Prostate gland (tissue), 2 donors: ENCODE data around the gene MRC1. TPM values are rescaled to one million over a fixed set of nuclear protein-coding genes. Genes with fewer than 3 reads are reported as not detected.

Experiments used
- DNase-seq: peaks from one replicate; pipeline ENCODE4 v3.0.0-alpha.2; 2019; ENCODE audit warnings: low spot score
- H3K27ac ChIP-seq, 2 donors: fragments of 200-600 bp; sonication (generic); 2 replicates each; pipeline ENCODE4 v1.5.1; 2017 to 2019
- H3K27me3 ChIP-seq: fragments of 200-600 bp; sonication (generic); replicated peaks from 2 replicates; pipeline ENCODE4 v1.5.1; 2019; ENCODE audit not compliant: insufficient read depth
- H3K36me3 ChIP-seq, 2 donors: fragments of 200-600 bp; sonication (generic); 1 replicate in 1 of 2; 2 replicates in 1 of 2; pipeline versions ENCODE4 v1.5.1 to v1.8.1; 2017 to 2019
- H3K4me1 ChIP-seq: fragments of 200-600 bp; sonication (generic); replicated peaks from 2 replicates; pipeline ENCODE4 v1.5.1; 2019
- H3K4me3 ChIP-seq, 2 donors: fragments of 200-600 bp; sonication (generic); 2 replicates each; pipeline ENCODE4 v1.5.1; 2017 to 2019
- H3K9me3 ChIP-seq: fragments of 200-600 bp; sonication (generic); 2 replicates; pipeline ENCODE4 v1.5.1; 2017
- CTCF ChIP-seq, 4 experiments: fragments of 200-600 bp in 2 of 4; fragments of 450-650 bp in 2 of 4; sonication (generic) in 2 of 4; IDR thresholded peaks; 1 replicate in 3 of 4; 2 replicates in 1 of 4; pipeline ENCODE4 v1.5.1; 2016 to 2019; ENCODE audit warnings: antibody characterized with exemption in 4 of 4, mild to moderate bottlenecking in 2 of 4, moderate library complexity in 2 of 4
- POLR2A ChIP-seq: fragments of 450-650 bp; IDR thresholded peaks from one replicate; pipeline ENCODE4 v1.6.1; 2016; ENCODE audit warnings: antibody characterized with exemption, mild to moderate bottlenecking
- POLR2AphosphoS5 ChIP-seq: sonication (generic); formaldehyde crosslinking; IDR thresholded peaks from one replicate; pipeline ENCODE4 v1.6.1; 2017; ENCODE audit warnings: antibody characterized with exemption
- WGBS: methylation state at CpG from one replicate; pipeline ENCODE4 v1.1.5; 2018; 5-methylcytosine and 5-hydroxymethylcytosine counted together
- intact Hi-C: fragments of 100-400 bp; cut with DNase I; formaldehyde crosslinking; loops from one replicate; pipeline ENCODE4 v1.14.2; 2022
- total RNA-seq, 2 donors: library from RNA; depleted of rRNA; stranded (reverse); fragments of >200 nt; gene quantifications; one replicate each; pipeline ENCODE4 v1.1.0, GENCODE V29; 2016

Gene MRC1
- total RNA-seq, 2 donors from 2014 or later = 3.1 to 27.4 TPM

- Histone ChIP-seq H3K4me3 (no peak overlapping the region), H3K27ac (no peak overlapping the region), H3K27me3 (no peaks in the 10 kb centered on the region), H3K4me1 (no peaks in the 10 kb centered on the region), H3K9me3 (no peaks in the 10 kb centered on the region), H3K36me3 (no peaks in the 10 kb centered on the region)
- 49% methylated on average over 4 of the region's 4 CpGs for WGBS
- intact Hi-C loops = no loop called here
- DNase-seq = no peak
- TF ChIP-seq CTCF (IDR thresholded peaks at IDR 0.05) (no peak), POLR2A (no peak), POLR2AphosphoS5 (no peak)
These were observed 98.5 kb downstream of the MRC1 start for GRCh38 chr10:17907641-17908040.

DNA sequence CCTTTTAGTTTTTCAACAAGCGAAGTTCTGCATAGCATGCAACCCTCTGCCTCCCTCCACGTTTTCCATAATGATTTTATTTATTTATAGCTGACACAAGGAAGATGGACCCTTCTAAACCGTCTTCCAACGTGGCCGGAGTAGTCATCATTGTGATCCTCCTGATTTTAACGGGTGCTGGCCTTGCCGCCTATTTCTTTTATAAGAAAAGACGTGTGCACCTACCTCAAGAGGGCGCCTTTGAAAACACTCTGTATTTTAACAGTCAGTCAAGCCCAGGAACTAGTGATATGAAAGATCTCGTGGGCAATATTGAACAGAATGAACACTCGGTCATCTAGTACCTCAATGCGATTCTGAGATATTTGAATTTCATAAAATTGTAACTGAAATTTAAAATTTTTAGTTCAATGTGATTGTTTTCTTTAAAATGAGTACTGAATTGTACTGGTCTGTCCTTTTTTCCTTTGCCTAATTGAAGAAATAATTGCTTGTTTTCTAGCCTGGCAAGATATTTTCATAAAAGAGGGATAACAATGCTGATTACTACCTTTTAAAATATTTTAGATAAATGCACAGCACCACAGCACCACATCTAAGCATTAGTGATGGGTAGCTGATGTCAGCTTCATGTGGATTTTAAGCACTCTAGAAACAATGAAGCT, 101.1 kb downstream of the MRC1 start:
- 21% methylated on average over 12 of the region's 12 CpGs for WGBS
- Histone ChIP-seq H3K9me3 (no peaks in the 10 kb centered on the region), H3K36me3 (no peaks in the 10 kb centered on the region), H3K4me1 (no peaks in the 10 kb centered on the region), H3K27ac (no peak overlapping the region), H3K27me3 (no peaks in the 10 kb centered on the region), H3K4me3 (no peak overlapping the region)
- peak; percentile 42 for DNase-seq
- intact Hi-C loops = loop anchor here (5.0 kb wide), 5 partner anchors 182 to 402 kb away; partner anchors contain the start of gene CACNB2
- no peak for TF ChIP-seq POLR2A
- TF ChIP-seq CTCF (IDR thresholded peaks at IDR 0.05) = peak; percentile 14 to 48 (median 38)

DNA sequence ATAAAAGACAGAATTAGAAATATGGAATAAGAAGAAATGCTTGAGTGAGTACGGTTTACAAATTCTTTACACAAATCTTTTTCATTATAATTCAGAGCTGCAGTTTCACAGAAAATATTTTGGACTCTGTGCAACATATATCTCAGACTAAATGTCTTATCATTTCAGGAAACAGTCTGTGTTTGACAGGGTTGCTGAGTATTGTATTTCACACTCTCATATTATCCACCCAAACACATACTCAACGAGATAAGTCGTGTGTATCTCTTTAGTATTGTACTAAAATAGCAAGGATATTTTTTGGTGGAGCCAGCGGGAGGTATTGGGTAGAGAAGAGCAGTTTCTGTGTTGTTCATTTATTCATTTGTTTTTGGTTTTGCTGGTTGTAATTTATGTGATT, 103.6 kb downstream of the MRC1 start:
- intact Hi-C loops = loop anchor here (5.0 kb wide), 5 partner anchors 180 to 400 kb away; partner anchors contain the start of gene CACNB2
- 68% methylated on average over 4 of the region's 4 CpGs for WGBS

DNA sequence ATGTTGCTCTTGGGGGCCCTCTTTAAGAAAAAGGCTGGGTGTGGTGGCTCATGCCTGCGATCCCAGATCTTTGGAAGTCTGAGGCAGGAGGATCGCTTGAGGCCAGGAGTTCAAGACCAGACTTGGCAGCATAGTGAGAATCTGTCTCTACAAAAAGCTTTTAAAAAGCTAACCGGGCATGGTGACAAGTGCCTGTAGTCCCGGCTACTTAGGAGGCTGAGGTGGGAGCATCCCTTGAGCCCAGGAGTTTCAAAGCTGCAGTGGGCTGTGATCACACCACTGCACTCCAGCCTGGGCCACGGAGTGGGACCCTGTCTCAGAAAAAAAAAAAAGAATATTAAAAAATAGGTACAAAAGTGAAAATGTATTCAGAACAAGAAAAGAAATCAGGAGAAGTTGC, 104.5 kb downstream of the MRC1 start:
- H3K27me3 ChIP-seq = no peaks in the 10 kb centered on the region
- H3K36me3 ChIP-seq = no peaks in the 10 kb centered on the region
- no peaks in the 10 kb centered on the region for H3K9me3 ChIP-seq
- 65% methylated on average over 5 of the region's 5 CpGs for WGBS
- intact Hi-C loops = loop anchor here (5.0 kb wide), 5 partner anchors 179 to 399 kb away; partner anchors contain the start of gene CACNB2
- no peak for DNase-seq
- TF ChIP-seq POLR2AphosphoS5 (no peak), CTCF (IDR thresholded peaks at IDR 0.05) (no peak), POLR2A (no peak)
- H3K4me1 ChIP-seq = no peaks in the 10 kb centered on the region
- no peak overlapping the region for H3K4me3 ChIP-seq
- no peak overlapping the region for H3K27ac ChIP-seq

More for the DNA sequence above, 103.6 kb downstream of the MRC1 start:
- Histone ChIP-seq H3K27ac (no peak overlapping the region), H3K4me3 (no peak overlapping the region), H3K27me3 (no peaks in the 10 kb centered on the region), H3K9me3 (no peaks in the 10 kb centered on the region), H3K4me1 (no peaks in the 10 kb centered on the region), H3K36me3 (no peaks in the 10 kb centered on the region)
- TF ChIP-seq POLR2A = no peak
- no peak for DNase-seq

DNA sequence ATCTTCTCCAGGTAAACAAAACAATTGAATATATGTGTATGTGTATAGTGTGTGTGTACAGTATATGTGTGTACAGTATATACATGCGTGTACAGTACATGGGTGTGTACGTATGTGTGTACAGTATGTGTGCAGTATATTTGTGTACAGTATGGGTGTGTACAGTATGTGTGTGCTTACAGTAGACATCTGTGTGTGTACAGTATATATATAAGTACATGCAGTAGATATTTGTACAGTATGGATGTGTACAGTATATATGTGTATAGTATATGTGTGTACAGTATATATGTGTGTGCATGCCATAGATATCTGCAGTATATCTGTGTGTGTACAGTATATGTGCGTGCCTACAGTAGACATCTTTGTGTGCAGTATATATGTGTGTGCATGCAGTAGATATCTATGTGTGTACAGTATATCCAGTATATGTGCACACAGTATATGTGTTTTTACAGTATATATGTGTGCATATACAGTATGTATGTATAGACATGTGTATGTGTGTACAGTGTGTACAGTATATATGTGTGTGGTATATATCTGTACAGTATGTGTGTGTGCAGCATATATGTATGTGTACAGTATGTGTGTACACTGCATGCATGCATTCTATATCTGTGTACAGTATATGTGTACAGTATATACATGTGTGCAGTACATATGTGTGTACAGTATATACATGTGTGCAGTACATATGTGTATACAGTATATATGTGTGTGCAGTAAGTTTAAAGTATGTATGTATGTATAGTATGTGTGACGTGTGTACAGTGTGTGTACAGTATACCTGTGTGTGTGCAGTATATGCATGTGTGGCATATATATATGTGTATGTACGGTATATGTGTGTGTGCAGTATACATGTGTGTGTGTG, 105.3 kb downstream of the MRC1 start:
- no peaks in the 10 kb centered on the region for H3K36me3 ChIP-seq
- no peaks in the 10 kb centered on the region for H3K9me3 ChIP-seq
- intact Hi-C loops = loop anchor here (5.0 kb wide), 5 partner anchors 178 to 398 kb away; partner anchors contain the start of gene CACNB2
- H3K27me3 ChIP-seq = no peaks in the 10 kb centered on the region
- no peak overlapping the region for H3K27ac ChIP-seq
- TF ChIP-seq CTCF (IDR thresholded peaks at IDR 0.05) (no peak), POLR2A (no peak), POLR2AphosphoS5 (no peak)
- 97% methylated on average over 5 of the region's 5 CpGs for WGBS
- no peaks in the 10 kb centered on the region for H3K4me1 ChIP-seq
- no peak overlapping the region for H3K4me3 ChIP-seq
- no peak for DNase-seq
